HG02571 (cell line): ENCODE data around the gene LTN1.
"Not testable (repeated sequence)": the region's sequence is repeated elsewhere in the genome, so short reads cannot be mapped to it uniquely, and the experiment has no call there.

Source experiments
- ATAC-seq: cut with Tn5 transposase; IDR thresholded peaks from one replicate; pipeline ENCODE4 v1.9.1; 2021; ENCODE audit warnings: mild to moderate bottlenecking, moderate library complexity; ENCODE audit not compliant: unreplicated experiment

LTN1 gene

GRCh38 chr21:28992526-28993292 lies at the start of gene LTN1:
Gene LTN1, minus strand, starts transcription at chr21:28992877. Its CDS starts 72 bp downstream, at chr21:28992805.
- peak; percentile 98 for ATAC-seq

GRCh38 chr21:29034678-29035077 lies 42.0 kb upstream of the LTN1 start:
- no peak for ATAC-seq

GRCh38 chr21:29033871-29034270 lies 41.2 kb upstream of the LTN1 start:
- ATAC-seq: no peak

GRCh38 chr21:29033301-29033700 lies 40.6 kb upstream of the LTN1 start:
- no peak for ATAC-seq

GRCh38 chr21:29030909-29031308 lies 38.2 kb upstream of the LTN1 start:
- no peak for ATAC-seq

GRCh38 chr21:29029524-29029923 lies 36.8 kb upstream of the LTN1 start:
- ATAC-seq: no peak

GRCh38 chr21:29025328-29025713 lies 32.6 kb upstream of the LTN1 start:
- ATAC-seq: no peak

GRCh38 chr21:29024474-29025327 lies 32.0 kb upstream of the LTN1 start, which contains the start of gene USP16:
Gene USP16, plus strand, starts transcription at chr21:29024668. Its CDS starts 3,246 bp downstream, at chr21:29027914.
- ATAC-seq: peak; percentile 97

- ATAC-seq: no peak
These were observed 29.5 kb upstream of the LTN1 start for GRCh38 chr21:29022166-29022565.

GRCh38 chr21:29018540-29018939 lies 25.9 kb upstream of the LTN1 start:
- ATAC-seq: peak; percentile 17

GRCh38 chr21:29017639-29018237 lies 25.1 kb upstream of the LTN1 start:
- ATAC-seq: no peak

- not testable (repeated sequence) for ATAC-seq
These were observed 18.6 kb upstream of the LTN1 start for GRCh38 chr21:29011236-29011635.

GRCh38 chr21:29008367-29008766 lies 15.7 kb upstream of the LTN1 start:
- ATAC-seq: no peak

- no peak for ATAC-seq
These were observed 15.1 kb upstream of the LTN1 start for GRCh38 chr21:29007810-29008209.

- no peak for ATAC-seq
These were observed 14.5 kb upstream of the LTN1 start for GRCh38 chr21:29007135-29007534.

- ATAC-seq: no peak
These were observed 13.0 kb upstream of the LTN1 start for GRCh38 chr21:29005696-29006095.

- ATAC-seq: peak; percentile 100
These were observed 9.9 kb upstream of the LTN1 start for GRCh38 chr21:29002442-29003144.

- ATAC-seq: no peak
These were observed 584 bp upstream of the LTN1 start for GRCh38 chr21:28993293-28993629.

- ATAC-seq: peak; percentile 7
These were observed 684 bp downstream of the LTN1 start for GRCh38 chr21:28991861-28992525.

- ATAC-seq: not testable (repeated sequence)
These were observed 4.5 kb downstream of the LTN1 start for GRCh38 chr21:28988146-28988545.
